NB4 (cell line): ENCODE measurements around the gene STK39.

Experiments
- CTCF ChIP-seq: IDR thresholded peaks from one replicate; pipeline ENCODE4 v1.5.1; 2012; ENCODE audit warnings: low read depth, low read length
- MAX ChIP-seq: IDR thresholded peaks from 2 replicates; pipeline ENCODE4 v1.6.1; 2011; ENCODE audit warnings: low read depth, low read length
- MYC ChIP-seq: IDR thresholded peaks from 2 replicates; pipeline ENCODE4 v1.6.1; 2011; ENCODE audit warnings: low read depth, low read length
- POLR2A ChIP-seq: IDR thresholded peaks from 2 replicates; pipeline ENCODE4 v1.6.1; 2011; ENCODE audit warnings: mild to moderate bottlenecking; ENCODE audit not compliant: insufficient read length; ENCODE audit errors: extremely low read depth

- TF ChIP-seq CTCF (no peak), POLR2A (no peak), MAX (no peak), MYC (no peak)
Measured at GRCh38 chr2:168212167-168212566, 35.2 kb downstream of the STK39 start.
